Measurements from ENCODE around the gene AGR3. TPM values are rescaled to one million over a fixed set of nuclear protein-coding genes. Genes with fewer than 3 reads are reported as not detected.

The AGR3 gene
- total RNA-seq, 2 experiments from 2014 or later: not detected

Other genes starting within 250 kb of the AGR3 start
- gene ANKMY2, start 236.2 kb downstream of the AGR3 start, total RNA-seq: 10 to 100 TPM; 14.3 to 18.7 TPM
- gene BZW2, start 235.8 kb downstream of the AGR3 start, total RNA-seq: 10 to 100 TPM; 41.0 to 44.1 TPM
- under 1 TPM; 0.42 to 0.91 TPM for gene TSPAN13, start 128.2 kb downstream of the AGR3 start, total RNA-seq
- gene AGR2, start 77.0 kb downstream of the AGR3 start, total RNA-seq: not detected